HG03064 (cell line): ENCODE data around the gene NR2F2.

Source experiments
- ATAC-seq: cut with Tn5 transposase; IDR thresholded peaks from one replicate; pipeline ENCODE4 v1.9.1; 2021; ENCODE audit warnings: low read depth; ENCODE audit not compliant: unreplicated experiment

Gene NR2F2

GRCh38 chr15:96331144-96331944, 844 bp downstream of the NR2F2 start:
- no peak for ATAC-seq

GRCh38 chr15:96331945-96332636, 1.6 kb downstream of the NR2F2 start:
- ATAC-seq = no peak

GRCh38 chr15:96332637-96333121, 2.2 kb downstream of the NR2F2 start:
- ATAC-seq = no peak

GRCh38 chr15:96333131-96334016, 2.9 kb downstream of the NR2F2 start:
- ATAC-seq = no peak

GRCh38 chr15:96334017-96334704, 3.7 kb downstream of the NR2F2 start:
- ATAC-seq = no peak

GRCh38 chr15:96334705-96335410, 4.4 kb downstream of the NR2F2 start:
- ATAC-seq = no peak

- ATAC-seq = no peak
Observed at GRCh38 chr15:96335411-96336024, 5.0 kb downstream of the NR2F2 start.

GRCh38 chr15:96336108-96336595, 5.7 kb downstream of the NR2F2 start:
- ATAC-seq = no peak

- ATAC-seq = no peak
Observed at GRCh38 chr15:96336596-96337364, 6.3 kb downstream of the NR2F2 start.

- ATAC-seq = no peak
Observed at GRCh38 chr15:96337365-96338023, 7.0 kb downstream of the NR2F2 start.

GRCh38 chr15:96338074-96338765, 7.7 kb downstream of the NR2F2 start:
- no peak for ATAC-seq

GRCh38 chr15:96338766-96339618, 8.5 kb downstream of the NR2F2 start:
- no peak for ATAC-seq

- no peak for ATAC-seq
Observed at GRCh38 chr15:96339619-96340347, 9.3 kb downstream of the NR2F2 start.

- no peak for ATAC-seq
Observed at GRCh38 chr15:96340348-96340597, 9.8 kb downstream of the NR2F2 start.

GRCh38 chr15:96340598-96341512, 10.4 kb downstream of the NR2F2 start:
- ATAC-seq = no peak
